MCF 10A (cell line): ENCODE data around the gene PIGL. TPM values are rescaled to one million over a fixed set of nuclear protein-coding genes. Genes with fewer than 3 reads are reported as not detected.

ENCODE experiments used
- BruUV-seq: library from RNA; stranded (reverse); fragments of 400-500 nt; replicated peaks from 2 replicates; lab custom pipeline; 2021; lab: Mats Ljungman, UMichigan
- CTCF ChIA-PET: fragments of 300-600 bp; sonication (Branson Sonifier 250); formaldehyde crosslinking; extraction: SDS; loops from one replicate; lab custom pipeline; 2021; ENCODE audit warnings: antibody characterized with exemption, inconsistent platforms; lab: Yijun Ruan, JAX
- POLR2A ChIA-PET: fragments of 300-600, 350-650 bp; sonication (Branson Sonifier 250); formaldehyde crosslinking; extraction: SDS; loops from one replicate; lab custom pipeline; 2020; ENCODE audit warnings: antibody characterized with exemption, inconsistent platforms; lab: Yijun Ruan, JAX
- DNase-seq: peaks from one replicate; pipeline ENCODE4 v3.0.0-alpha.2; 2018; ENCODE audit not compliant: unreplicated experiment
- H3K27ac Mint-ChIP-seq: one replicate; pipeline ENCODE4 v1.8.0; 2022; ENCODE audit warnings: mild to moderate bottlenecking, low read depth, mixed read lengths; ENCODE audit not compliant: unreplicated experiment
- H3K27me3 Mint-ChIP-seq: one replicate; pipeline ENCODE4 v1.8.0; 2022; ENCODE audit warnings: mixed read lengths; ENCODE audit not compliant: insufficient read depth, unreplicated experiment
- H3K36me3 Mint-ChIP-seq: one replicate; pipeline ENCODE4 v1.8.0; 2022; ENCODE audit warnings: mild to moderate bottlenecking, moderate library complexity, mixed read lengths; ENCODE audit not compliant: insufficient read depth, unreplicated experiment
- H3K4me1 Mint-ChIP-seq: one replicate; pipeline ENCODE4 v1.8.0; 2022; ENCODE audit warnings: mixed read lengths; ENCODE audit not compliant: insufficient read depth, unreplicated experiment
- H3K4me3 Mint-ChIP-seq: one replicate; pipeline ENCODE4 v1.8.0; 2022; ENCODE audit warnings: mild to moderate bottlenecking, moderate library complexity, mixed read lengths; ENCODE audit not compliant: unreplicated experiment
- H3K9me3 Mint-ChIP-seq: one replicate; pipeline ENCODE4 v1.8.0; 2022; ENCODE audit warnings: mixed read lengths; ENCODE audit not compliant: unreplicated experiment
- CTCF ChIP-seq: fragments of 200-600 bp; IDR thresholded peaks from one replicate; pipeline ENCODE4 v1.8.0; 2022; ENCODE audit warnings: antibody characterized with exemption, mild to moderate bottlenecking; ENCODE audit not compliant: unreplicated experiment
- intact Hi-C: fragments of 100-400 bp; cut with micrococcal nuclease; formaldehyde crosslinking; loops from 2 replicates; pipeline ENCODE4 v1.14.1; 2022
- total RNA-seq: library from RNA; stranded (reverse); gene quantifications from 2 replicates; pipeline ENCODE4 v1.2.3, GENCODE V29; 2022

The PIGL gene
- total RNA-seq, 1 experiment from 2014 or later = 31.3 TPM

DNA sequence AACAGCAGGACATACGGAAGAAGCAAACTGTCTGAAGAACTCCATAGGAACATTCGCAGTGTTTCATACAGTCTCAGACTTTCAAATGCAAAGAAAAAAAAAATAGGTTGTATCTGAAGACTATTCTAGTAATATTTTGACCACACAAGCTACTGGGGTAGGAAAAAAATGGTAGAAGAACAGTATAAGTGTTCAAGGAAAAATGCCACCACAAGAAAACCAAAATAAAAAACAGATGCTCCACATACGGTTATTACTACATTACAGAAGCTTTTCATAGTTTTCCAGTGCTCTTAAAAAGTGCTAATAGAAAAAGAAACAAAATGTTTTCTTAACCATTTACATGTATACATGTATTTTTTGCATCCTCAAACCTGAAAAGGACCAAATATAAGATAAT lies 5.4 kb upstream of the PIGL start:
- H3K4me3 Mint-ChIP-seq = no peak overlapping the region
- H3K9me3 Mint-ChIP-seq = no peaks in the 10 kb centered on the region
- TF ChIP-seq CTCF = no peak
- H3K27me3 Mint-ChIP-seq = no peaks in the 10 kb centered on the region
- H3K27ac Mint-ChIP-seq = no peak overlapping the region
- intact Hi-C loops = no loop called here
- no peak for DNase-seq
- peaks cover 17% of the 10 kb centered on the region for H3K4me1 Mint-ChIP-seq
- ChIA-PET CTCF (interaction anchor here (0.6 to 0.7 kb wide), 2 partner anchors 9 to 330 kb away, joined by 3 read pairs; no protein-coding TSS in a partner anchor), POLR2A (interaction anchor here (0.6 to 5.1 kb wide), 5 partner anchors 9 to 156 kb away, joined by 3 to 50 read pairs (median 6); no protein-coding TSS in a partner anchor)
- H3K36me3 Mint-ChIP-seq = no peaks in the 10 kb centered on the region
- BruUV-seq = no TSS peak

- Mint-ChIP-seq H3K4me3 (peak overlapping the region; percentile 99), H3K9me3 (no peaks in the 10 kb centered on the region), H3K27ac (peak overlapping the region; percentile 16), H3K27me3 (no peaks in the 10 kb centered on the region), H3K36me3 (no peaks in the 10 kb centered on the region), H3K4me1 (peaks cover 17% of the 10 kb centered on the region)
- POLR2A ChIA-PET = interaction anchor here (1.6 to 5.1 kb wide), 4 partner anchors 10 to 91 kb away, joined by 5 to 50 read pairs (median 20); no protein-coding TSS in a partner anchor
- CTCF ChIA-PET = interaction anchor here (0.9 kb wide), 1 partner anchor 13 kb away, joined by 3 read pairs; no protein-coding TSS in a partner anchor
- no TSS peak for BruUV-seq
- intact Hi-C loops = no loop called here
- TF ChIP-seq CTCF = no peak
- DNase-seq = no peak
These were observed 4.2 kb upstream of the PIGL start for GRCh38 chr17:16212793-16213192.

- intact Hi-C loops = loop anchor here (5.0 kb wide), 1 partner anchor 73 kb away; no protein-coding TSS in a partner anchor
- H3K36me3 Mint-ChIP-seq = peaks cover 3% of the 10 kb centered on the region
- CTCF ChIA-PET = interaction anchor here (0.7 to 0.9 kb wide), 3 partner anchors 25 to 139 kb away, joined by 4 read pairs; partner anchors contain the start of gene CENPV
- BruUV-seq = TSS peak; percentile 39
- peak overlapping the region; percentile 99 for H3K4me3 Mint-ChIP-seq
- DNase-seq = peak; percentile 40
- H3K9me3 Mint-ChIP-seq = no peaks in the 10 kb centered on the region
- TF ChIP-seq CTCF = no peak
- H3K4me1 Mint-ChIP-seq = peaks cover 11% of the 10 kb centered on the region
- no peaks in the 10 kb centered on the region for H3K27me3 Mint-ChIP-seq
- POLR2A ChIA-PET = interaction anchor here (0.7 to 5.1 kb wide), 14 partner anchors 9 to 92 kb away, joined by 3 to 50 read pairs (median 6); no protein-coding TSS in a partner anchor
- peak overlapping the region; percentile 84 for H3K27ac Mint-ChIP-seq
These were observed 2.6 kb upstream of the PIGL start for GRCh38 chr17:16214190-16215001.

- TF ChIP-seq CTCF = no peak
- peaks cover 6% of the 10 kb centered on the region for H3K36me3 Mint-ChIP-seq
- CTCF ChIA-PET = interaction anchor here (0.7 to 0.9 kb wide), 2 partner anchors 79 to 139 kb away, joined by 3 to 4 read pairs; no protein-coding TSS in a partner anchor
- no peak for DNase-seq
- POLR2A ChIA-PET = interaction anchor here (0.7 to 5.1 kb wide), 19 partner anchors 9 to 256 kb away, joined by 3 to 50 read pairs (median 7); partner anchors contain the start of genes TTC19 and UBB
- intact Hi-C loops = loop anchor here (5.0 kb wide), 1 partner anchor 72 kb away; no protein-coding TSS in a partner anchor
- H3K27ac Mint-ChIP-seq = peak overlapping the region; percentile 84
- no peaks in the 10 kb centered on the region for H3K27me3 Mint-ChIP-seq
- H3K9me3 Mint-ChIP-seq = no peaks in the 10 kb centered on the region
- peak overlapping the region; percentile 99 for H3K4me3 Mint-ChIP-seq
- no TSS peak for BruUV-seq
- H3K4me1 Mint-ChIP-seq = peaks cover 11% of the 10 kb centered on the region
These were observed 2.1 kb upstream of the PIGL start for GRCh38 chr17:16215002-16215272.
